Endodermal cell (in vitro differentiated cells): ENCODE data around the gene DOCK8. TPM values are rescaled to one million over a fixed set of nuclear protein-coding genes. Genes with fewer than 3 reads are reported as not detected.

Source experiments
- DNase-seq: peaks from one replicate; pipeline ENCODE4 v3.0.0-alpha.2; 2017
- H3K27ac ChIP-seq: 2 replicates; pipeline ENCODE4 v1.5.1; 2013; ENCODE audit warnings: mild to moderate bottlenecking, low read depth, low read length, moderate library complexity
- H3K27me3 ChIP-seq: 2 replicates; pipeline ENCODE4 v1.6.1; 2013; ENCODE audit warnings: mild to moderate bottlenecking, low read length, moderate library complexity; ENCODE audit not compliant: insufficient read depth, control insufficient read depth, poor library complexity, severe bottlenecking
- H3K36me3 ChIP-seq: 2 replicates; pipeline ENCODE4 v1.7.0; 2013; ENCODE audit warnings: mild to moderate bottlenecking, low read length, moderate library complexity; ENCODE audit not compliant: control insufficient read depth, insufficient read depth
- H3K4me1 ChIP-seq: one replicate; pipeline ENCODE4 v1.7.0; 2013; ENCODE audit warnings: low read length; ENCODE audit not compliant: control insufficient read depth, insufficient read depth
- H3K4me3 ChIP-seq: 2 replicates; pipeline ENCODE4 v1.5.1; 2013; ENCODE audit warnings: mild to moderate bottlenecking, low read length, moderate library complexity
- H3K9ac ChIP-seq: 2 replicates; pipeline ENCODE4 v1.6.1; 2013; ENCODE audit warnings: mild to moderate bottlenecking, low read length, moderate library complexity; ENCODE audit not compliant: poor library complexity, severe bottlenecking; ENCODE audit errors: extremely low read depth
- H3K9me3 ChIP-seq: 2 replicates; pipeline ENCODE4 v1.6.1; 2013; ENCODE audit warnings: mild to moderate bottlenecking, low read length, moderate library complexity; ENCODE audit not compliant: control insufficient read depth
- H3K27ac Mint-ChIP-seq: 2 replicates; pipeline ENCODE4 v1.8.0; 2020; ENCODE audit warnings: mixed read lengths
- H3K27me3 Mint-ChIP-seq: 2 replicates; pipeline ENCODE4 v1.8.0; 2021; ENCODE audit warnings: mild to moderate bottlenecking, mixed read lengths; ENCODE audit not compliant: insufficient read depth
- H3K36me3 Mint-ChIP-seq: 2 replicates; pipeline ENCODE4 v1.8.0; 2020; ENCODE audit warnings: low read depth, mixed read lengths
- H3K4me1 Mint-ChIP-seq: 2 replicates; pipeline ENCODE4 v1.8.0; 2020; ENCODE audit warnings: mixed read lengths
- H3K4me3 Mint-ChIP-seq: 2 replicates; pipeline ENCODE4 v1.8.0; 2020; ENCODE audit warnings: mild to moderate bottlenecking, moderate library complexity, mixed read lengths
- H3K9me3 Mint-ChIP-seq: 2 replicates; pipeline ENCODE4 v1.8.0; 2020; ENCODE audit warnings: mild to moderate bottlenecking, mixed read lengths
- CTCF ChIP-seq: fragments of 200-600 bp; sonication (generic); conservative IDR thresholded peaks from 2 replicates; pipeline ENCODE4 v1.5.0; 2021; ENCODE audit warnings: antibody characterized with exemption, mild to moderate bottlenecking
- WGBS, 2 experiments: methylation state at CpG; one replicate each; pipeline versions ENCODE4 v1.1.5 to v1.1.7; 2013; ENCODE audit warnings: missing lambda C conversion rate in 2 of 2, mixed read lengths in 1 of 2; ENCODE audit not compliant: insufficient coverage in 1 of 2, insufficient read length in 1 of 2; 5-methylcytosine and 5-hydroxymethylcytosine counted together
- total RNA-seq, 2 donors: library from RNA; stranded (reverse); fragmentation: NEBNext Ultra II Directional in 1 of 2; extraction: Animal tissue kit (Norgen Biotek cat#: 25700) in 1 of 2; gene quantifications; 2 replicates in 1 of 2; 3 replicates in 1 of 2; pipeline ENCODE4 v1.2.1, GENCODE V29; 2021

Gene DOCK8
- total RNA-seq, 2 donors from 2014 or later: 26.9 to 28.1 TPM

GRCh38 chr9:466747-467146 is 252.1 kb downstream of the DOCK8 start:
- no peak overlapping the region for H3K4me3 ChIP-seq
- no peak overlapping the region for H3K4me3 Mint-ChIP-seq
- no peaks in the 10 kb centered on the region for H3K36me3 ChIP-seq
- H3K27me3 Mint-ChIP-seq: no peaks in the 10 kb centered on the region
- H3K9ac ChIP-seq: no peak overlapping the region
- H3K4me1 Mint-ChIP-seq: peaks cover 20% of the 10 kb centered on the region
- H3K27me3 ChIP-seq: no peaks in the 10 kb centered on the region
- no peak for DNase-seq
- H3K4me1 ChIP-seq: peaks cover 4% of the 10 kb centered on the region
- no peaks in the 10 kb centered on the region for H3K9me3 ChIP-seq
- WGBS, 2 experiments: 80 to 92% methylated on average over 1 of the region's 1 CpG
- H3K27ac Mint-ChIP-seq: no peak overlapping the region
- H3K9me3 Mint-ChIP-seq: no peaks in the 10 kb centered on the region
- peaks cover 17% of the 10 kb centered on the region for H3K36me3 Mint-ChIP-seq
- TF ChIP-seq CTCF: no peak
- no peak overlapping the region for H3K27ac ChIP-seq

GRCh38 chr9:468766-469426 is 254.2 kb downstream of the DOCK8 start:
- no peak for DNase-seq
- H3K27ac Mint-ChIP-seq: peak overlapping the region; percentile 68
- Histone ChIP-seq H3K27me3 (no peaks in the 10 kb centered on the region), H3K4me1 (peaks cover 4% of the 10 kb centered on the region), H3K4me3 (peak overlapping the region; percentile 84), H3K9ac (no peak overlapping the region), H3K9me3 (no peaks in the 10 kb centered on the region), H3K27ac (no peak overlapping the region), H3K36me3 (no peaks in the 10 kb centered on the region)
- H3K36me3 Mint-ChIP-seq: peaks cover 11% of the 10 kb centered on the region
- H3K27me3 Mint-ChIP-seq: no peaks in the 10 kb centered on the region
- no peaks in the 10 kb centered on the region for H3K9me3 Mint-ChIP-seq
- H3K4me1 Mint-ChIP-seq: peaks cover 26% of the 10 kb centered on the region
- H3K4me3 Mint-ChIP-seq: peak overlapping the region; percentile 76
- no peak for TF ChIP-seq CTCF
- 83 to 85% methylated on average over 4 to 8 of the region's 8 CpGs for WGBS, 2 experiments

- peaks cover 3% of the 10 kb centered on the region for H3K36me3 Mint-ChIP-seq
- Histone ChIP-seq H3K4me3 (peak overlapping the region; percentile 84), H3K36me3 (no peaks in the 10 kb centered on the region), H3K4me1 (peaks cover 4% of the 10 kb centered on the region), H3K27ac (peak overlapping the region; percentile 48), H3K9me3 (no peaks in the 10 kb centered on the region), H3K9ac (peak overlapping the region; percentile 34), H3K27me3 (no peaks in the 10 kb centered on the region)
- WGBS, 2 experiments: 11 to 28% methylated on average over 29 to 49 of the region's 49 CpGs
- DNase-seq: peak; percentile 96
- H3K27ac Mint-ChIP-seq: peak overlapping the region; percentile 96
- H3K4me1 Mint-ChIP-seq: peaks cover 26% of the 10 kb centered on the region
- H3K9me3 Mint-ChIP-seq: no peaks in the 10 kb centered on the region
- no peak for TF ChIP-seq CTCF
- H3K27me3 Mint-ChIP-seq: no peaks in the 10 kb centered on the region
- H3K4me3 Mint-ChIP-seq: peak overlapping the region; percentile 76
Measured at GRCh38 chr9:469672-470551, 255.2 kb downstream of the DOCK8 start.
